H1 (cell line): Measurements from ENCODE around the gene ISY1.

ENCODE experiments used
- ASH2L ChIP-seq: fragments of 200-600, 300-600 bp; sonication (generic); IDR thresholded peaks from one replicate; pipeline ENCODE4 v1.7.1; 2017; ENCODE audit warnings: low read length
- CREB1 ChIP-seq: IDR thresholded peaks from 2 replicates; pipeline ENCODE4 v1.6.1; 2012; ENCODE audit warnings: inconsistent platforms
- CTCF ChIP-seq, 3 experiments: IDR thresholded peaks; 1 replicate in 2 of 3; 2 replicates in 1 of 3; pipeline versions ENCODE4 v1.5.1 to v1.6.1; 2011; ENCODE audit warnings: low read length in 3 of 3, mild to moderate bottlenecking in 3 of 3, inconsistent platforms in 2 of 3, low read depth in 1 of 3, moderate library complexity in 1 of 3; ENCODE audit not compliant: insufficient read depth in 1 of 3; ENCODE audit errors: control extremely low read depth in 1 of 3
- EP300 ChIP-seq, 2 experiments: IDR thresholded peaks; 1 replicate in 1 of 2; 2 replicates in 1 of 2; pipeline ENCODE4 v1.6.1; 2011 to 2012; ENCODE audit warnings: low read depth in 2 of 2, low read length in 2 of 2, mild to moderate bottlenecking in 2 of 2, borderline replicate concordance in 1 of 2, inconsistent platforms in 1 of 2, moderate library complexity in 1 of 2
- EZH2 ChIP-seq: fragments of 200-600 bp; sonication (generic); IDR thresholded peaks from 2 replicates; pipeline ENCODE4 v1.7.1; 2012; ENCODE audit warnings: low read depth, mild to moderate bottlenecking, moderate library complexity, low read length, inconsistent platforms; ENCODE audit not compliant: severe bottlenecking
- GABPA ChIP-seq: IDR thresholded peaks from 2 replicates; pipeline ENCODE4 v1.6.1; 2011; ENCODE audit warnings: mild to moderate bottlenecking, low read length, moderate library complexity, borderline replicate concordance; ENCODE audit not compliant: insufficient read depth
- POLR2A ChIP-seq, 2 experiments: IDR thresholded peaks; 1 replicate in 1 of 2; 2 replicates in 1 of 2; pipeline ENCODE4 v1.6.1; 2011; ENCODE audit warnings: low read depth in 2 of 2, low read length in 2 of 2, mild to moderate bottlenecking in 2 of 2; ENCODE audit errors: control extremely low read depth in 1 of 2
- SUZ12 ChIP-seq: fragments of 200-600 bp; sonication (generic); IDR thresholded peaks from 2 replicates; pipeline ENCODE4 v1.6.1; 2012; ENCODE audit warnings: mild to moderate bottlenecking, inconsistent platforms, low read length, moderate library complexity, mixed read lengths
- TAF1 ChIP-seq: IDR thresholded peaks from 2 replicates; pipeline ENCODE4 v1.6.1; 2011; ENCODE audit warnings: mild to moderate bottlenecking, low read depth, low read length
- ZNF274 ChIP-seq: IDR thresholded peaks from 2 replicates; pipeline ENCODE4 v1.7.0; 2012; ENCODE audit warnings: low read length, borderline replicate concordance; ENCODE audit errors: extremely low read depth

- TF ChIP-seq SUZ12 = no peak
- TF ChIP-seq GABPA = no peak
- TF ChIP-seq CREB1 = no peak
- TF ChIP-seq CTCF (IDR thresholded peaks at IDR 0.05; ENCODE audit: control extremely low read depth in 1 of 3, insufficient read depth in 1 of 3, low read depth in 1 of 3, low read length in 3 of 3) = no peak
- TF ChIP-seq TAF1 = no peak
- no peak for TF ChIP-seq ASH2L
- no peak for TF ChIP-seq EZH2
- no peak for TF ChIP-seq ZNF274
- TF ChIP-seq EP300 (IDR thresholded peaks at IDR 0.05; ENCODE audit: borderline replicate concordance in 1 of 2, low read depth in 2 of 2, low read length in 2 of 2) = no peak
- peak in 1 of 2 experiments; percentile 50; a peak in 1 of 3 replicates for TF ChIP-seq POLR2A (IDR thresholded peaks at IDR 0.05; ENCODE audit: control extremely low read depth in 1 of 2, low read depth in 2 of 2, low read length in 2 of 2)
Observed at GRCh38 chr3:129176051-129176450, 15.2 kb upstream of the ISY1 start.
